Thyroid gland (tissue), 4 donors: Measurements from ENCODE around the gene HOXD3.

Source experiments
- CTCF ChIP-seq, 6 experiments: fragments of 200-600 bp in 3 of 6; fragments of 450-650 bp in 3 of 6; sonication (generic) in 3 of 6; IDR thresholded peaks; one replicate each; pipeline ENCODE4 v1.5.1; 2016 to 2019; ENCODE audit warnings: antibody characterized with exemption in 6 of 6, mild to moderate bottlenecking in 2 of 6, inconsistent platforms in 1 of 6, moderate library complexity in 1 of 6
- POLR2A ChIP-seq, 2 donors: fragments of 450-650 bp; IDR thresholded peaks; one replicate each; pipeline ENCODE4 v1.6.1; 2017; ENCODE audit warnings: antibody characterized with exemption in 2 of 2, mild to moderate bottlenecking in 2 of 2, moderate library complexity in 1 of 2

GRCh38 chr2:176140513-176141317 lies 16.4 kb upstream of the HOXD3 start:
- TF ChIP-seq POLR2A (IDR thresholded peaks at IDR 0.05) (no peak), CTCF (IDR thresholded peaks at IDR 0.05) (peak; percentile 56 to 87 (median 84))
